Astrocyte (in vitro differentiated cells and primary cell): ENCODE results near the gene USP32.

ENCODE experiments used
- EZH2 ChIP-seq: IDR thresholded peaks from 2 replicates; pipeline ENCODE4 v1.6.1; 2012; ENCODE audit warnings: mild to moderate bottlenecking, low read length, inconsistent platforms; ENCODE audit not compliant: insufficient read depth
- TF ChIP-seq, protein P1 (sequence below): IDR thresholded peaks from 2 replicates; pipeline ENCODE4 v1.5.1; 2011; ENCODE audit warnings: low read depth, mild to moderate bottlenecking, inconsistent platforms, low read length, moderate library complexity; ENCODE audit not compliant: insufficient read depth

DNA sequence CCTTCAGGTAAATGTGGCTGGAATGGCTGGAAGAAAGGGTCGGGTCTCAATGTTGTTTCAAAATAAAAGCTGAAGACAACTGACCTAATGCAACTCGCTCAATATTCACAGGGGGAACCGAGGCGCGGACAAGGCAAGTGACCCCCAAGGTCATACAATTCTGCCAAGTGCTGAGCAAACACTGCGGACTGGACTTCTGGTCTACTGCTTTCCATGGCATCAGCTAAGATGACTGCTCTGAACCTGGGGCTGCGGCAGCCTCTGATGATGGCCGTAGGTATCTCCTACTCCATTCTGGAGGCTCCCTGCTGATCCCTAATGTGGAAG is 220.2 kb downstream of the USP32 start:
- TF ChIP-seq, protein P1, sequence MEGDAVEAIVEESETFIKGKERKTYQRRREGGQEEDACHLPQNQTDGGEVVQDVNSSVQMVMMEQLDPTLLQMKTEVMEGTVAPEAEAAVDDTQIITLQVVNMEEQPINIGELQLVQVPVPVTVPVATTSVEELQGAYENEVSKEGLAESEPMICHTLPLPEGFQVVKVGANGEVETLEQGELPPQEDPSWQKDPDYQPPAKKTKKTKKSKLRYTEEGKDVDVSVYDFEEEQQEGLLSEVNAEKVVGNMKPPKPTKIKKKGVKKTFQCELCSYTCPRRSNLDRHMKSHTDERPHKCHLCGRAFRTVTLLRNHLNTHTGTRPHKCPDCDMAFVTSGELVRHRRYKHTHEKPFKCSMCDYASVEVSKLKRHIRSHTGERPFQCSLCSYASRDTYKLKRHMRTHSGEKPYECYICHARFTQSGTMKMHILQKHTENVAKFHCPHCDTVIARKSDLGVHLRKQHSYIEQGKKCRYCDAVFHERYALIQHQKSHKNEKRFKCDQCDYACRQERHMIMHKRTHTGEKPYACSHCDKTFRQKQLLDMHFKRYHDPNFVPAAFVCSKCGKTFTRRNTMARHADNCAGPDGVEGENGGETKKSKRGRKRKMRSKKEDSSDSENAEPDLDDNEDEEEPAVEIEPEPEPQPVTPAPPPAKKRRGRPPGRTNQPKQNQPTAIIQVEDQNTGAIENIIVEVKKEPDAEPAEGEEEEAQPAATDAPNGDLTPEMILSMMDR, result no peak
- TF ChIP-seq EZH2, result no peak
